Spleen (tissue), 11 donors: ENCODE results near the gene CASS4. TPM values are rescaled to one million over a fixed set of nuclear protein-coding genes. Genes with fewer than 3 reads are reported as not detected.
A peak's percentile ranks its signal among the peaks of the same experiment; 100 is the strongest.
"Not testable (repeated sequence)": the region's sequence is repeated elsewhere in the genome, so short reads cannot be mapped to it uniquely, and the experiment has no call there.

ENCODE experiments used
- DNase-seq: peaks from one replicate; pipeline ENCODE4 v3.0.0-alpha.2; 2020
- H3K27ac ChIP-seq, 8 donors: fragments of 200-600 bp; sonication (generic) in 7 of 8; 1 replicate in 4 of 8; 2 replicates in 4 of 8; pipeline versions ENCODE4 v1.5.0 to v1.8.0; 2016 to 2021; ENCODE audit warnings: inconsistent platforms in 4 of 8, mild to moderate bottlenecking in 4 of 8, moderate library complexity in 1 of 8
- H3K27me3 ChIP-seq, 7 donors: fragments of 200-600 bp; sonication (generic) in 6 of 7; replicated peaks in 1 of 7; 1 replicate in 4 of 7; 2 replicates in 3 of 7; pipeline versions ENCODE4 v1.5.0 to v1.8.0; 2016 to 2021; ENCODE audit warnings: inconsistent platforms in 3 of 7, mild to moderate bottlenecking in 1 of 7
- H3K36me3 ChIP-seq, 6 donors: fragments of 200-600 bp; sonication (generic) in 5 of 6; 1 replicate in 4 of 6; 2 replicates in 2 of 6; pipeline versions ENCODE4 v1.5.0 to v1.8.0; 2016 to 2021; ENCODE audit warnings: inconsistent platforms in 2 of 6
- H3K4me1 ChIP-seq, 6 donors: fragments of 200-600 bp; sonication (generic) in 5 of 6; 1 replicate in 3 of 6; 2 replicates in 3 of 6; pipeline versions ENCODE4 v1.5.0 to v1.8.0; 2016 to 2021; ENCODE audit warnings: inconsistent platforms in 3 of 6
- H3K4me3 ChIP-seq, 8 donors: fragments of 200-600 bp; sonication (generic) in 7 of 8; 1 replicate in 4 of 8; 2 replicates in 4 of 8; pipeline versions ENCODE4 v1.5.0 to v1.8.0; 2016 to 2021; ENCODE audit warnings: inconsistent platforms in 4 of 8, mild to moderate bottlenecking in 4 of 8, moderate library complexity in 2 of 8
- H3K9me3 ChIP-seq, 8 donors: fragments of 200-600 bp; sonication (generic) in 7 of 8; 1 replicate in 4 of 8; 2 replicates in 4 of 8; pipeline versions ENCODE4 v1.5.0 to v1.8.0; 2016 to 2021; ENCODE audit warnings: inconsistent platforms in 4 of 8
- CTCF ChIP-seq, 11 experiments: fragments of 200-600 bp in 7 of 11; fragments of 450-650 bp in 4 of 11; sonication (generic) in 4 of 11; IDR thresholded peaks in 8 of 11; conservative IDR thresholded peaks in 3 of 11; 1 replicate in 7 of 11; 2 replicates in 4 of 11; pipeline versions ENCODE4 v1.4.0 to v1.8.0; 2016 to 2021; ENCODE audit warnings: antibody characterized with exemption in 11 of 11, inconsistent platforms in 4 of 11, mild to moderate bottlenecking in 1 of 11
- POLR2A ChIP-seq, 3 donors: fragments of 450-650 bp; IDR thresholded peaks; one replicate each; pipeline ENCODE4 v1.5.1; 2017; ENCODE audit warnings: antibody characterized with exemption in 3 of 3, mild to moderate bottlenecking in 1 of 3
- POLR2AphosphoS5 ChIP-seq, 3 donors: sonication (generic); formaldehyde crosslinking; IDR thresholded peaks; one replicate each; pipeline ENCODE4 v1.5.1; 2017; ENCODE audit warnings: antibody characterized with exemption in 3 of 3
- WGBS, 5 donors: extraction: QIAGEN DNeasy Blood & Tissue Kit in 3 of 5; methylation state at CpG; one replicate each; pipeline versions ENCODE4 v1.1.5 to v1.1.7; 2013 to 2018; 5-methylcytosine and 5-hydroxymethylcytosine counted together
- intact Hi-C: fragments of 100-400 bp; cut with DNase I; formaldehyde crosslinking; loops from one replicate; pipeline ENCODE4 v1.15.0; 2023; ENCODE audit warnings: low total_unique reads
- polyA plus RNA-seq, 3 donors: library from polyadenylated mRNA; stranded (reverse); fragments of 200-250 nt; gene quantifications; one replicate each; pipeline ENCODE4 v1.2.1, GENCODE V29; 2013
- total RNA-seq, 7 donors: library from RNA; depleted of rRNA in 3 of 7; stranded (reverse); fragments of >200 nt in 3 of 7; fragmentation: NEBNext Ultra II Directional in 4 of 7; extraction: Animal tissue kit (Norgen Biotek cat#: 25700) in 4 of 7; gene quantifications; one replicate each; pipeline versions ENCODE4 v1.1.0 to v1.2.1, GENCODE V29; 2016 to 2021
- donor health status: healthy with polysubstance abuse.
- donor health status: DM: no; HTN: no; CAD: no; lungs with moderate emphysema.
- donor health status: DM: no; HTN: no; CAD: no.
- donor health status: Bipolar disorder and iron deficiency.
- donor health status: healthy.
- donor health status: DM: no; HTN: no; CAD: no.
- donor health status: DM: yes; HTN: yes; CAD: no.

Gene CASS4
- total and polyA plus RNA-seq, 10 donors = 1.2 to 15.5 (median 11.1) TPM

- 56 to 71% (median 67%) methylated on average over 8 of the region's 8 CpGs for WGBS, 5 donors
- Histone ChIP-seq H3K4me3 (peak overlapping the region in 6 of 8 donors; percentile 75 to 92 (median 86)), H3K36me3 (peaks cover 4 to 44% (median 35%) of the 10 kb centered on the region in 6 donors), H3K9me3 (no peaks in the 10 kb centered on the region), H3K4me1 (peaks cover 22 to 45% (median 31%) of the 10 kb centered on the region in 6 donors), H3K27me3 (no peaks in the 10 kb centered on the region), H3K27ac (peak overlapping the region in 4 of 8 donors; percentile 93 to 95 (median 94))
- no peak for DNase-seq
- intact Hi-C loops = no loop called here
- no peak for TF ChIP-seq POLR2A (IDR thresholded peaks at IDR 0.05)
- no peak for TF ChIP-seq POLR2AphosphoS5 (IDR thresholded peaks at IDR 0.05)
Observed at GRCh38 chr20:56393653-56394052, 18.4 kb upstream of the CASS4 start.

- no peaks in the 10 kb centered on the region for H3K27me3 ChIP-seq
- peaks cover 27 to 54% (median 39%) of the 10 kb centered on the region in 6 donors for H3K4me1 ChIP-seq
- TF ChIP-seq CTCF (IDR thresholded peaks at IDR 0.05 in 8 of 11, conservative IDR thresholded peaks at IDR 0.05 in 3 of 11) (no peak), POLR2AphosphoS5 (IDR thresholded peaks at IDR 0.05) (no peak), POLR2A (IDR thresholded peaks at IDR 0.05) (no peak)
- peaks cover 4 to 51% (median 48%) of the 10 kb centered on the region in 6 donors for H3K36me3 ChIP-seq
- 83 to 94% (median 93%) methylated on average over 4 of the region's 4 CpGs for WGBS, 5 donors
- DNase-seq = no peak
- intact Hi-C loops = loop anchor here (5.0 kb wide), 1 partner anchor 38 kb away; the partner anchor contains the start of gene FAM210B
- H3K27ac ChIP-seq = no peak overlapping the region
- no peak overlapping the region for H3K4me3 ChIP-seq
- no peaks in the 10 kb centered on the region for H3K9me3 ChIP-seq
Observed at GRCh38 chr20:56395166-56395565, 16.9 kb upstream of the CASS4 start.

- intact Hi-C loops = loop anchor here (5.0 kb wide), 1 partner anchor 67 kb away; the partner anchor contains the start of gene RTF2
- Histone ChIP-seq H3K4me1 (peaks cover 11 to 28% (median 13%) of the 10 kb centered on the region in 6 donors), H3K9me3 (no peaks in the 10 kb centered on the region), H3K27ac (peak overlapping the region in 2 of 8 donors; percentile 8 to 30), H3K27me3 (no peaks in the 10 kb centered on the region), H3K4me3 (no peak overlapping the region), H3K36me3 (peaks cover 4 to 100% (median 89%) of the 10 kb centered on the region in 6 donors)
- DNase-seq = no peak
- TF ChIP-seq POLR2A (IDR thresholded peaks at IDR 0.05) (no peak), CTCF (IDR thresholded peaks at IDR 0.05 in 8 of 11, conservative IDR thresholded peaks at IDR 0.05 in 3 of 11) (peak; percentile 52 to 91 (median 79))
Observed at GRCh38 chr20:56400001-56400640, 11.9 kb upstream of the CASS4 start.

- no peak for DNase-seq
- peak in 1 of 3 donors; percentile 22 for TF ChIP-seq POLR2AphosphoS5 (IDR thresholded peaks at IDR 0.05)
- TF ChIP-seq POLR2A (IDR thresholded peaks at IDR 0.05) = no peak
- no peak overlapping the region for H3K27ac ChIP-seq
- no peaks in the 10 kb centered on the region for H3K27me3 ChIP-seq
- intact Hi-C loops = loop anchor here (5.0 kb wide), 1 partner anchor 64 kb away; the partner anchor contains the start of gene RTF2
- 92 to 96% (median 95%) methylated on average over 26 of the region's 26 CpGs for WGBS, 5 donors
- peaks cover 0 to 100% (median 87%) of the 10 kb centered on the region in 6 donors for H3K36me3 ChIP-seq
- no peak overlapping the region for H3K4me3 ChIP-seq
- peaks cover 8 to 26% (median 14%) of the 10 kb centered on the region in 6 donors for H3K4me1 ChIP-seq
- no peaks in the 10 kb centered on the region for H3K9me3 ChIP-seq
Observed at GRCh38 chr20:56403465-56403864, 8.6 kb upstream of the CASS4 start.

GRCh38 chr20:56405356-56405755, 6.7 kb upstream of the CASS4 start:
- H3K27me3 ChIP-seq, H3K27ac ChIP-seq, H3K4me3 ChIP-seq, H3K9me3 ChIP-seq, intact Hi-C loops, DNase-seq: not testable (repeated sequence)
- 88 to 97% (median 92%) methylated on average over 11 to 12 of the region's 12 CpGs for WGBS, 5 donors
- peaks cover 5 to 32% (median 22%) of the 10 kb centered on the region in 6 donors for H3K4me1 ChIP-seq
- H3K36me3 ChIP-seq = peaks cover 0 to 89% (median 73%) of the 10 kb centered on the region in 6 donors
